Coronary artery (tissue), 2 donors: ENCODE results near the gene EHMT1.

ENCODE experiments used
- DNase-seq: peaks from one replicate; pipeline ENCODE4 v3.0.0-alpha.2; 2017; ENCODE audit warnings: low spot score
- H3K27ac ChIP-seq, 2 donors: fragments of 200-600 bp; sonication (generic); one replicate each; pipeline ENCODE4 v1.5.1; 2016 to 2019
- H3K4me3 ChIP-seq: fragments of 200-600 bp; sonication (generic); 2 replicates; pipeline ENCODE4 v1.5.1; 2016; ENCODE audit warnings: mild to moderate bottlenecking, moderate library complexity
- CTCF ChIP-seq: fragments of 200-600 bp; sonication (generic); IDR thresholded peaks from one replicate; pipeline ENCODE4 v1.5.1; 2019; ENCODE audit warnings: antibody characterized with exemption

The EHMT1 gene

GRCh38 chr9:137630126-137630525 is 11.3 kb downstream of the EHMT1 start:
- no peak for DNase-seq
- no peak for TF ChIP-seq CTCF
- H3K4me3 ChIP-seq, result no peak overlapping the region
- H3K27ac ChIP-seq, result no peak overlapping the region

- Histone ChIP-seq H3K27ac (no peak overlapping the region), H3K4me3 (no peak overlapping the region)
- no peak for DNase-seq
- TF ChIP-seq CTCF, result no peak
Observed at GRCh38 chr9:137630679-137631078, 11.9 kb downstream of the EHMT1 start.

- Histone ChIP-seq H3K27ac (no peak overlapping the region), H3K4me3 (no peak overlapping the region)
- DNase-seq, result no peak
- no peak for TF ChIP-seq CTCF
Observed at GRCh38 chr9:137631345-137632229, 12.8 kb downstream of the EHMT1 start.

- TF ChIP-seq CTCF, result no peak
- no peak overlapping the region for H3K27ac ChIP-seq
- DNase-seq, result no peak
Observed at GRCh38 chr9:137632230-137633161, 13.7 kb downstream of the EHMT1 start.

GRCh38 chr9:137634016-137634415 is 15.2 kb downstream of the EHMT1 start:
- H3K27ac ChIP-seq, result no peak overlapping the region
- no peak overlapping the region for H3K4me3 ChIP-seq
- TF ChIP-seq CTCF, result no peak
- DNase-seq, result no peak

More at GRCh38 chr9:137632230-137633161, 13.7 kb downstream of the EHMT1 start:
- H3K4me3 ChIP-seq, result no peak overlapping the region

GRCh38 chr9:137638680-137639079 is 19.9 kb downstream of the EHMT1 start:
- no peak for TF ChIP-seq CTCF
- DNase-seq, result no peak
- no peak overlapping the region for H3K27ac ChIP-seq
- no peak overlapping the region for H3K4me3 ChIP-seq
